Sigmoid colon (tissue), 4 donors: ENCODE data around the gene CDKAL1.
A peak's percentile ranks its signal among the peaks of the same experiment; 100 is the strongest.

Source experiments
- CTCF ChIP-seq, 4 experiments: fragments of 450-650 bp in 3 of 4; fragments of 200-600 bp in 1 of 4; IDR thresholded peaks; one replicate each; pipeline ENCODE4 v1.5.1; 2016 to 2019; ENCODE audit warnings: antibody characterized with exemption in 4 of 4, mild to moderate bottlenecking in 3 of 4, moderate library complexity in 2 of 4
- EP300 ChIP-seq, 4 donors: sonication (generic); formaldehyde crosslinking; IDR thresholded peaks; one replicate each; pipeline ENCODE4 v1.6.1; 2017; ENCODE audit warnings: antibody characterized with exemption in 4 of 4
- POLR2A ChIP-seq, 2 donors: fragments of 450-650 bp; IDR thresholded peaks; one replicate each; pipeline ENCODE4 v1.6.1; 2016; ENCODE audit warnings: antibody characterized with exemption in 2 of 2, mild to moderate bottlenecking in 2 of 2, moderate library complexity in 2 of 2
- POLR2AphosphoS5 ChIP-seq, 4 donors: sonication (generic); formaldehyde crosslinking; IDR thresholded peaks; one replicate each; pipeline ENCODE4 v1.6.1; 2017; ENCODE audit warnings: antibody characterized with exemption in 4 of 4

- TF ChIP-seq CTCF (IDR thresholded peaks at IDR 0.05), result peak; percentile 42 to 54 (median 44)
- TF ChIP-seq POLR2A (IDR thresholded peaks at IDR 0.05), result no peak
- no peak for TF ChIP-seq POLR2AphosphoS5 (IDR thresholded peaks at IDR 0.05)
- no peak for TF ChIP-seq EP300 (IDR thresholded peaks at IDR 0.05)
These were observed 30.0 kb downstream of the CDKAL1 start for GRCh38 chr6:20564269-20564668.
